Measurements from ENCODE around the gene FLII. TPM values are rescaled to one million over a fixed set of nuclear protein-coding genes. Genes with fewer than 3 reads are reported as not detected.

Gene FLII
- total RNA-seq, 4 donors from 2014 or later = 244 to 388 (median 274) TPM

GRCh38 chr17:18253947-18254821 is 4.4 kb downstream of the FLII start:
- no peak for TF ChIP-seq CTCF (IDR thresholded peaks at IDR 0.05; ENCODE audit: low read depth)

GRCh38 chr17:18253187-18253884 is 5.2 kb downstream of the FLII start:
- no peak for TF ChIP-seq CTCF (IDR thresholded peaks at IDR 0.05; ENCODE audit: low read depth)

GRCh38 chr17:18252160-18252559 is 6.4 kb downstream of the FLII start:
- TF ChIP-seq CTCF (IDR thresholded peaks at IDR 0.05; ENCODE audit: low read depth) = no peak

- no peak for TF ChIP-seq CTCF (IDR thresholded peaks at IDR 0.05; ENCODE audit: low read depth)
Observed at GRCh38 chr17:18251204-18251603, 7.3 kb downstream of the FLII start.

- TF ChIP-seq CTCF (IDR thresholded peaks at IDR 0.05; ENCODE audit: low read depth) = no peak
Observed at GRCh38 chr17:18250708-18251107, 7.8 kb downstream of the FLII start.

- TF ChIP-seq CTCF (IDR thresholded peaks at IDR 0.05; ENCODE audit: low read depth) = no peak
Observed at GRCh38 chr17:18250259-18250658, 8.3 kb downstream of the FLII start.

- TF ChIP-seq CTCF (IDR thresholded peaks at IDR 0.05; ENCODE audit: low read depth) = no peak
Observed at GRCh38 chr17:18248811-18249210, 9.7 kb downstream of the FLII start.

All from subcutaneous adipose tissue (tissue), 4 donors.